CD8-positive, alpha-beta memory T cell (primary cell): ENCODE data around the gene MAMSTR. TPM values are rescaled to one million over a fixed set of nuclear protein-coding genes. Genes with fewer than 3 reads are reported as not detected.

Experiments
- CTCF ChIA-PET: fragments of 350-600 bp; sonication (Branson Sonifier 250); formaldehyde crosslinking; loops from one replicate; lab custom pipeline; 2021; ENCODE audit warnings: antibody characterized with exemption; lab: Charles Lee
- POLR2A ChIA-PET: fragments of 350-600 bp; sonication (Branson Sonifier 250); formaldehyde crosslinking; loops from one replicate; lab custom pipeline; 2021; ENCODE audit warnings: antibody characterized with exemption; lab: Charles Lee
- DNase-seq, 5 donors: peaks; one replicate each; pipeline versions ENCODE4 v3.0.0 to v3.0.0-alpha.2; 2020 to 2022; ENCODE audit warnings: mixed read lengths in 1 of 5
- H3K27ac ChIP-seq: one replicate; pipeline ENCODE4 v1.7.0; 2013; ENCODE audit warnings: low read depth, mild to moderate bottlenecking, low read length, moderate library complexity
- H3K27me3 ChIP-seq: 2 replicates; pipeline ENCODE4 v1.7.0; 2013; ENCODE audit warnings: low read length, mild to moderate bottlenecking; ENCODE audit not compliant: insufficient read depth, poor library complexity, severe bottlenecking
- H3K36me3 ChIP-seq: 2 replicates; pipeline ENCODE4 v1.7.0; 2013; ENCODE audit warnings: mild to moderate bottlenecking, low read length, moderate library complexity; ENCODE audit not compliant: insufficient read depth
- H3K4me1 ChIP-seq: 2 replicates; pipeline ENCODE4 v1.7.0; 2013; ENCODE audit warnings: mild to moderate bottlenecking, low read length, moderate library complexity; ENCODE audit not compliant: insufficient read depth
- H3K4me3 ChIP-seq: 2 replicates; pipeline ENCODE4 v1.7.0; 2013; ENCODE audit warnings: mild to moderate bottlenecking, low read length
- H3K9me3 ChIP-seq: 2 replicates; pipeline ENCODE4 v1.7.0; 2013; ENCODE audit warnings: mild to moderate bottlenecking, low read length
- H3K27ac Mint-ChIP-seq, 8 donors: one replicate each; pipeline ENCODE4 v1.8.0; 2020 to 2021; ENCODE audit warnings: mixed read lengths in 8 of 8, mild to moderate bottlenecking in 6 of 8, inconsistent platforms in 3 of 8, moderate library complexity in 3 of 8
- H3K27me3 Mint-ChIP-seq, 2 donors: one replicate each; pipeline ENCODE4 v1.8.0; 2020 to 2021; ENCODE audit warnings: mixed read lengths in 2 of 2, mild to moderate bottlenecking in 1 of 2, moderate library complexity in 1 of 2
- H3K36me3 Mint-ChIP-seq, 3 donors: one replicate each; pipeline ENCODE4 v1.8.0; 2020 to 2021; ENCODE audit warnings: mixed read lengths in 3 of 3, inconsistent platforms in 1 of 3, mild to moderate bottlenecking in 1 of 3
- H3K4me1 Mint-ChIP-seq, 3 donors: one replicate each; pipeline ENCODE4 v1.8.0; 2020 to 2021; ENCODE audit warnings: mixed read lengths in 3 of 3, inconsistent platforms in 1 of 3, mild to moderate bottlenecking in 1 of 3
- H3K4me3 Mint-ChIP-seq, 7 donors: one replicate each; pipeline ENCODE4 v1.8.0; 2020 to 2021; ENCODE audit warnings: mixed read lengths in 7 of 7, mild to moderate bottlenecking in 6 of 7, moderate library complexity in 4 of 7, inconsistent platforms in 2 of 7
- H3K9me3 Mint-ChIP-seq, 5 donors: one replicate each; pipeline ENCODE4 v1.8.0; 2020 to 2022; ENCODE audit warnings: mixed read lengths in 5 of 5, mild to moderate bottlenecking in 3 of 5, moderate library complexity in 2 of 5, inconsistent platforms in 1 of 5
- polyA plus RNA-seq: library from polyadenylated mRNA; unstranded; fragments of 300-500 nt; fragmentation: Illumina TruSeq; gene quantifications from one replicate; pipeline ENCODE4 v1.2.3, GENCODE V29; 2021
- total RNA-seq, 2 experiments: library from RNA; stranded (reverse); gene quantifications; one replicate each; pipeline ENCODE4 v1.2.3, GENCODE V29; 2021

MAMSTR gene
- total and polyA plus RNA-seq, 3 experiments from 2014 or later = 0.40 to 0.69 (median 0.68) TPM

DNA sequence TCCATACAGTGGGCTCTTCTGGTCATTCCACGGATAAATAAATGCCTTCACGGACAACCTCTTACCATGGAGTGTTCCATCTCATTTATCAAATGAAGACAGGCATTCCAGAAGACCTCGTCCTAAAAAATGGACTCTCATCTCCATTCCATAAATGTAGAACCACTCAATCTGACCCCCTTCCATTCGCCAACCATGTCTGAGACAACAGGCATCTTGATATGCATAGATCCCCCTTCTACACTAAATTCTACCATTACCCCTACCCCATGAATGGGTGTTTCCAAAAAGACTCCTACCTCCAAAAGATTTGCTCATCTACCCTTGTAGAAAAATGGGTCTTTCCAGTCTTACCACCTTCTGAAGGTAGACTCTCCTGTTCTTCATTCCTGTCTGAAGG lies 11.9 kb upstream of the MAMSTR start:
- Histone ChIP-seq H3K27ac (no peak overlapping the region), H3K27me3 (no peaks in the 10 kb centered on the region), H3K9me3 (no peaks in the 10 kb centered on the region), H3K36me3 (no peaks in the 10 kb centered on the region), H3K4me3 (no peak overlapping the region), H3K4me1 (peaks cover 7% of the 10 kb centered on the region)
- Mint-ChIP-seq H3K27ac (no peak overlapping the region), H3K9me3 (peaks cover under 1 to 6% (median 3%) of the 10 kb centered on the region in 5 donors), H3K36me3 (peaks cover 0 to 11% (median 1%) of the 10 kb centered on the region in 3 donors), H3K4me1 (peaks cover 4 to 10% (median 10%) of the 10 kb centered on the region in 3 donors), H3K4me3 (no peak overlapping the region), H3K27me3 (peaks cover 0 to 2% of the 10 kb centered on the region in 2 donors)
- POLR2A ChIA-PET = no interaction called here
- DNase-seq = no peak
- CTCF ChIA-PET = no interaction called here

DNA sequence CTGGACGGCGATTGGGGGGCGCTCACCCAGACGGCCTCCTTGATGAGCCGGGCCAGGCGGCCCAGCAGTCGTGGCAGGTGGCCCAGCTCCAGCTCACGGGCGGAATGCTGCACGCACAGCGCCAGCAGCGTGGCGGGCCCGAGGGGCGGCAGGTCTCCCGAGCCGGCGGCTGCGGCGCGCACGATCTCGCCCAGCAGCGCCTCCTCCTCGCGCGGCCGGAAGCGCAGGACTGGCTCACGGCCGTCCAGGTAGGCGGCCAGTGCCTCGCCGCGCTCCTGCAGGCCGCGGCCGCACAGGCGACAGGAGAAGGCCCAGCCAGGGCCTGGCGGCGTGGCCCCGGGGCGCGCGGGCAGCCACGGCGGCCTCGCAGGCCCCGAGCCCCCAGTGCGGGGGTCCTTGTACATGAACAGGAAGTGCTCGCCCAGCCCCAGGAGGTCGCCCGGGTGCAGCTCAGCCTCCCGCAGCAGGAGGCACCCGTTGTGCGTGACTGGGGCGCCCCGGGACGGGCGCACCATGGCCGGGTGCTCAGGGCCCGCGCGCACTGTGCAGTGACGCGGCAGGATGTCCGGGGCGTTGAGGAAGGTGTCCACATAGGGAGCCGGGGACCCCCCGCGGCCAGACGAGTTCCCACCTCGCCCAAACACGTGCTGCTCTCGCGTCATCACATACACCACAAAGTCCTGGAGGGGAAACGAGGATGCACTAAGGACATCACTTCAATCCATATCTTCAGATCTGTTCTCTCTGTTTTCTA lies 9.6 kb upstream of the MAMSTR start:
- no peaks in the 10 kb centered on the region for H3K36me3 ChIP-seq
- H3K9me3 ChIP-seq = no peaks in the 10 kb centered on the region
- Mint-ChIP-seq H3K27ac (no peak overlapping the region), H3K27me3 (no peaks in the 10 kb centered on the region), H3K36me3 (peaks cover 0 to 21% (median 3%) of the 10 kb centered on the region in 3 donors), H3K9me3 (peaks cover 3 to 13% (median 7%) of the 10 kb centered on the region in 5 donors), H3K4me1 (peaks cover 19 to 26% (median 23%) of the 10 kb centered on the region in 3 donors), H3K4me3 (no peak overlapping the region)
- no peak for DNase-seq
- CTCF ChIA-PET = no interaction called here
- H3K4me3 ChIP-seq = no peak overlapping the region
- no peak overlapping the region for H3K27ac ChIP-seq
- H3K27me3 ChIP-seq = no peaks in the 10 kb centered on the region
- POLR2A ChIA-PET = no interaction called here
- peaks cover 25% of the 10 kb centered on the region for H3K4me1 ChIP-seq

- Mint-ChIP-seq H3K36me3 (peaks cover 0 to 19% (median 3%) of the 10 kb centered on the region in 3 donors), H3K27me3 (no peaks in the 10 kb centered on the region), H3K4me1 (peaks cover 24 to 26% (median 25%) of the 10 kb centered on the region in 3 donors), H3K9me3 (peaks cover 3 to 13% (median 7%) of the 10 kb centered on the region in 5 donors), H3K4me3 (peak overlapping the region in 4 of 7 donors; percentile 2 to 54 (median 46)), H3K27ac (peak overlapping the region in 7 of 8 donors; percentile 40 to 87 (median 58))
- Histone ChIP-seq H3K9me3 (no peaks in the 10 kb centered on the region), H3K4me1 (peaks cover 29% of the 10 kb centered on the region), H3K4me3 (no peak overlapping the region), H3K27me3 (no peaks in the 10 kb centered on the region), H3K27ac (no peak overlapping the region), H3K36me3 (no peaks in the 10 kb centered on the region)
- peak in 2 of 5 donors; percentile 41 to 52 for DNase-seq
- CTCF ChIA-PET = no interaction called here
- POLR2A ChIA-PET = no interaction called here
Observed at GRCh38 chr19:48726556-48726955, 7.0 kb upstream of the MAMSTR start.

GRCh38 chr19:48724796-48725753 lies 5.5 kb upstream of the MAMSTR start:
- H3K4me1 ChIP-seq = peaks cover 37% of the 10 kb centered on the region
- Mint-ChIP-seq H3K27me3 (no peaks in the 10 kb centered on the region), H3K36me3 (peaks cover 0 to 16% (median 6%) of the 10 kb centered on the region in 3 donors), H3K4me1 (peaks cover 34 to 37% (median 35%) of the 10 kb centered on the region in 3 donors), H3K27ac (peak overlapping the region; percentile 25 to 88 (median 66)), H3K9me3 (peaks cover 3 to 13% (median 7%) of the 10 kb centered on the region in 5 donors), H3K4me3 (peak overlapping the region in 5 of 7 donors; percentile 27 to 60 (median 40))
- ChIA-PET POLR2A (interaction anchor here (0.6 to 1.7 kb wide), 4 partner anchors 10 to 106 kb away, joined by 3 to 5 read pairs (median 4); partner anchors contain the start of genes RPL18 and SPHK2), CTCF (interaction anchor here (1.0 to 1.8 kb wide), 6 partner anchors 9 to 391 kb away, joined by 3 to 8 read pairs (median 4); partner anchors contain the start of gene RASIP1)
- H3K27ac ChIP-seq = peak overlapping the region; percentile 36
- H3K9me3 ChIP-seq = no peaks in the 10 kb centered on the region
- no peaks in the 10 kb centered on the region for H3K36me3 ChIP-seq
- no peaks in the 10 kb centered on the region for H3K27me3 ChIP-seq
- no peak overlapping the region for H3K4me3 ChIP-seq
- peak in 2 of 5 donors; percentile 47 to 67 for DNase-seq

- no peaks in the 10 kb centered on the region for H3K27me3 Mint-ChIP-seq
Observed at GRCh38 chr19:48722196-48722708, 2.7 kb upstream of the MAMSTR start.

GRCh38 chr19:48720613-48721296 lies 1.2 kb upstream of the MAMSTR start:
- Histone ChIP-seq H3K4me1 (peaks cover 23% of the 10 kb centered on the region), H3K36me3 (no peaks in the 10 kb centered on the region), H3K27ac (peak overlapping the region; percentile 90), H3K9me3 (no peaks in the 10 kb centered on the region), H3K27me3 (no peaks in the 10 kb centered on the region), H3K4me3 (peak overlapping the region; percentile 91)
- POLR2A ChIA-PET = interaction anchor here (0.7 to 1.2 kb wide), 3 partner anchors 19 to 318 kb away, joined by 4 to 10 read pairs (median 5); partner anchors contain the start of gene DBP
- Mint-ChIP-seq H3K27me3 (no peaks in the 10 kb centered on the region), H3K9me3 (peaks cover 0 to 5% (median 3%) of the 10 kb centered on the region in 5 donors), H3K27ac (peak overlapping the region; percentile 90 to 99 (median 98)), H3K4me3 (peak overlapping the region; percentile 93 to 98 (median 97)), H3K36me3 (peaks cover 0 to 7% (median 3%) of the 10 kb centered on the region in 3 donors), H3K4me1 (peaks cover 21 to 27% (median 24%) of the 10 kb centered on the region in 3 donors)
- DNase-seq = peak; percentile 84 to 93 (median 87)
- CTCF ChIA-PET = interaction anchor here (0.7 to 1.6 kb wide), 2 partner anchors 10 to 18 kb away, joined by 3 to 4 read pairs; no protein-coding TSS in a partner anchor

More at GRCh38 chr19:48722196-48722708, 2.7 kb upstream of the MAMSTR start:
- no peaks in the 10 kb centered on the region for H3K9me3 ChIP-seq
- H3K4me1 ChIP-seq = peaks cover 37% of the 10 kb centered on the region
- ChIA-PET CTCF (interaction anchor here (1.6 kb wide), 1 partner anchor 17 kb away, joined by 4 read pairs; no protein-coding TSS in a partner anchor), POLR2A (no interaction called here)
- Mint-ChIP-seq H3K4me1 (peaks cover 30 to 35% (median 33%) of the 10 kb centered on the region in 3 donors), H3K27ac (peak overlapping the region in 2 of 8 donors; percentile 12 to 50), H3K36me3 (peaks cover 0 to 16% (median 6%) of the 10 kb centered on the region in 3 donors), H3K4me3 (peak overlapping the region in 4 of 7 donors; percentile 6 to 84 (median 18)), H3K9me3 (peaks cover 3 to 11% (median 7%) of the 10 kb centered on the region in 5 donors)
- H3K27me3 ChIP-seq = no peaks in the 10 kb centered on the region
- no peak overlapping the region for H3K27ac ChIP-seq
- no peaks in the 10 kb centered on the region for H3K36me3 ChIP-seq
- H3K4me3 ChIP-seq = no peak overlapping the region
- DNase-seq = no peak
